ENCODE measurements around the gene AKT3. TPM values are rescaled to one million over a fixed set of nuclear protein-coding genes. Genes with fewer than 3 reads are reported as not detected.

AKT3 gene
- total RNA-seq, 2 experiments from 2014 or later: 33.3 to 34.7 TPM

DNA sequence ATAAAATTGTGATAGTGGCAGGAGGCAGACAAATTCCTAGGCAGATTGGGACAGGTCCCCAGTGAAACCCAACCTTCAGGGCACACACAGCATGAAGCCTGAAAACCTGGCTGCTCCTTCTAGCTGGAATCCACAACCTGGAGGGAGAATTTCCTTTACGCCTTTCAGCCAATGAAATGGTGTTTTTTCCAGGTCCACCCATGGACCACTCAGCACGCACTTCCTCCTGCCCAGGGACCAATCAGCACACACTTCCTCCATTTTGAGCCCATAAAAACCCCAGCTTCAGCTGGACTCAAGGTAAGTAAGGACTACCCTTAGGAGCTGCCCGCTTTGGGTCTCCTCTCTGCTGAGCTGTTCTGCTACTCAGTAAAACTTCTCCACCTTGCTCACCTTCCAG is 120.1 kb downstream of the AKT3 start:
- Mint-ChIP-seq H3K9me3 (peaks cover 3% of the 10 kb centered on the region), H3K4me3 (no peak overlapping the region), H3K27ac (no peak overlapping the region), H3K36me3 (peaks cover 7% of the 10 kb centered on the region), H3K4me1 (ENCODE audit: low read depth) (peaks cover 23% of the 10 kb centered on the region), H3K27me3 (no peaks in the 10 kb centered on the region)
- DNase-seq: no peak
- POLR2A ChIA-PET: no interaction called here
- CTCF ChIA-PET: no interaction called here
- intact Hi-C loops (cut with micrococcal nuclease): loop anchor here (10.0 kb wide), 1 partner anchor 135 kb away; no protein-coding TSS in a partner anchor

DNA sequence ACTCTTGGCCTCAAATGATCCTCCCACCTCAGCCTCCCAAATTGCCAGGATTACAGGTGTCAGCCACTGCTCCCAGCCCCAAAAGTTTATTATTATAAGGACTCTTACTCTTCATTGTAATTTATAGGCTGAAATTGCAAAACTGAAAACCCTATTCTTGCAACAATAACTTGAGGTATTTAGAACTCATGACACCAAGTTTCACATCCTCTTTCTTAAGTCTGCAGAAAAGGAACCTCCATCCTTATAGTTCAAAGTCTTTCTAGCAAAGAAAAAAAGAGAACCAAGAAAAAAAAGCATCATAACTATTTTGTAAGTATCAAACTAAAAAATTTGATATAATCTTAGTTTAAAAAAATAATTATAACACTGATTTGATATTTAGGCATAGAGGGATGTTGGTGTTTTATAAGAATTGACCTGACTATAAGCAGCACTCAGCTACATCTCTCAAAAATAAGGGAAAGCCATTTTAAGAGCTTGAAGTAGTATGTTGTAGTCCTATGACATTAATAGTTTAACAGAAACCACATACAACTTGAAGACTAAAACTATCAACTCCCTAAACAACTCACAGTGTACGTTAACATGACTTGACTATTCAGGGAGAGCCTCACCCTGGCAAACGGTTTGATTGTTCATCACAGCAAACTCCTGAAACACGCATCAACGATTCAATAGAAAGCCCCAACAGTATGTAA is 122.4 kb downstream of the AKT3 start:
- no peak overlapping the region for H3K27ac Mint-ChIP-seq
- intact Hi-C loops (cut with micrococcal nuclease): no loop called here
- H3K27me3 Mint-ChIP-seq: no peaks in the 10 kb centered on the region
- peaks cover 3% of the 10 kb centered on the region for H3K9me3 Mint-ChIP-seq
- H3K4me1 Mint-ChIP-seq (ENCODE audit: low read depth): peaks cover 34% of the 10 kb centered on the region
- ChIA-PET POLR2A (no interaction called here), CTCF (no interaction called here)
- peaks cover 7% of the 10 kb centered on the region for H3K36me3 Mint-ChIP-seq
- H3K4me3 Mint-ChIP-seq: no peak overlapping the region
- no peak for DNase-seq

DNA sequence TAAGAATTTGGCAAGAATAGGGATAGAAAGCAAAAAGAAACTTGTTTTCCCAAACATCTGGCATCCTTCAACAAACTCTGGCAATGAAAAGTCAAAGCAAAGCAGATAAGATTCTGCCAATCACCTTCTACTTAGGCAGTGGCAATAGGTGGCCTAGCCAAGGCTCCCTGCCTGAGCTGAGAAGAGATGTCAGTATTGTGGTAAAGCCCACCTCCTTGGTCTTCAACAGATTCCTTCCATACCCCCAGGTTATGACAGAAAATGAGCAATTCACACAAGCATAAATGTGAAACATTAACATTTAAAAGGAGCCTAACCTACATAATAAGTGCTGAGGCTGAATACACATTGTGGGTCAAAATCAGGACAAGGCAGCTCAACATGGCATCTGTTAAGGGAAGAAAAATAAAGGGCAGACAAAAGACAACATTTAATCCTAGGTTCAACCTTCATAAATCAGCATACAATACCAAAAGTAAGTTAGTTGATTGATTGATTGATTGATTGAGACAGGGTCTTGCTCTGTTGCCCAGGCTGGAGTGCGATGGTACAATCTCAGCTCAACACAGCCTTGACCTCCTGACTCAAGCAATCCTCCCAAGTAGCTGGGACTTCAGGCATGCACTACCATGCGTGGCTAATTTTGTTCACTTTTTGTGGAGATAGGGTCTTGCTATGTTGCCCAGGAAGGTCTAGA is 123.1 kb downstream of the AKT3 start:
- no peak for DNase-seq
- Mint-ChIP-seq H3K4me3 (no peak overlapping the region), H3K4me1 (ENCODE audit: low read depth) (peaks cover 39% of the 10 kb centered on the region), H3K27ac (no peak overlapping the region), H3K27me3 (no peaks in the 10 kb centered on the region), H3K9me3 (peaks cover 3% of the 10 kb centered on the region), H3K36me3 (peaks cover 7% of the 10 kb centered on the region)
- intact Hi-C loops (cut with micrococcal nuclease): no loop called here
- ChIA-PET CTCF (no interaction called here), POLR2A (no interaction called here)

DNA sequence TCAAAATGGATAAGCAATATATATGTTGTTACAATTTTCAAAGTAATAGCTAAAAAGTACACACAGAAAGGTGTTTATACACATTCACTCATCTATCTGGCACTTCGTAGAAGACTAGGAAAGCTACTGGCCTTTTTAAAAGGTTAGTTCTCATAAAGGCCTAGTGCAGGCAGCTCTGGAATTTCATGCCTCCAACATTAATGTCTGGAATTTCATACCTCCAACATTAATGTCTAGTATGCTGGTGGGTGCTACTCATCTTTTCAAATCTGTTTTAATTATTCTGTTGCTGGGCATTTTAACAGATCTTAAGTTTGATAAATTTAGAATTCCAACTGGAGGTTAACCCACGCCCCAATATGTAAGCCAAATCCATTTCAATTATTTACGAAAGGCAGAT is 124.2 kb downstream of the AKT3 start:
- POLR2A ChIA-PET: no interaction called here
- Mint-ChIP-seq H3K9me3 (peaks cover 3% of the 10 kb centered on the region), H3K27me3 (no peaks in the 10 kb centered on the region), H3K4me3 (no peak overlapping the region), H3K36me3 (peaks cover 7% of the 10 kb centered on the region), H3K27ac (no peak overlapping the region), H3K4me1 (ENCODE audit: low read depth) (peaks cover 41% of the 10 kb centered on the region)
- intact Hi-C loops (cut with micrococcal nuclease): no loop called here
- DNase-seq: no peak
- CTCF ChIA-PET: interaction anchor here (1.2 kb wide), 1 partner anchor 14 kb away, joined by 3 read pairs; no protein-coding TSS in a partner anchor

DNA sequence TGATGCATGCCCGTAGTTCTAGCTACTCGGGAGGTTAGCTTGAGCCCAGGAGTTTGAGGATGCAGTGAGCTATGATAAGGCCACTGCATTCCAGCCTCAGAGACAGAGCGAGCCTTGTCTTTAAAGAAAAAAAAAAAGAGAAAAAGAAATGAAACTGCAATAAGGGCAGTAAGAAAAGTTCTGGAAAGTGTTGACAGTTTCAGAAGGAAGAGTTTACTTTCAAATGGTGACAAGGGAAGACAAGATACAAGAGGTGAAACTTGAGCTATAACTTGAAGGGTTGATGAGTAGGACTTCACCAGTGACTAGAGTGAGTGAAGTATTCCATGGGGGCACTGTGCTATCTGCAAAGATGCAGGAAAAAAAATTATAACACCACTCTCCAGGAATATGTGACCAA is 125.0 kb downstream of the AKT3 start:
- POLR2A ChIA-PET: no interaction called here

DNA sequence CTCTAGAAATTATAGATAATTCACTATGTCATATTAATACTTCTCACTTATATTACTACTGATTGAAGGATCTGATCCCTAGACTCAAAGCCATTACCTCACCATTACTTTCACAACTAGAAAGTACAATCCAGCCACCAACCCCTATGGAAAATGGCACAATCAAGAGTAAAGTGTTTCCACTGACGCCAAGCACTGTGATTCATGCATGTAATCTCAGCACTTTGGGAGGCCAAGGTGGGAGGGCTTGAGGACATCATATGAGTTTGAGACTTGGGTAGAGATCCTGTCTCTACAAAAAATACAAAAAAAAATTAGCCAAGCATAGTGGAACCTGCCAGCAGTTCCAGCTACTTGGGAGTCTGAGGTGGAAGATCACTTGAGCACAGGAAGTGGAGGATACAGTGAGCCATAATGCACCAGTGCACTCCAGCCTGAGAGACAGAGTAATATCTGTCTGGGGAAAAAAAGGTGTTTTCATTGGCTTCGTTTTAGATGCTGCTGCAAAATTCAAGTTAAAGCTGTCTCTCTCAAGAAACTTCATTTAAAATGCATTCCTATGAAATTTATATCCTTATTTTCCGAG is 126.5 kb downstream of the AKT3 start:
- H3K27ac Mint-ChIP-seq: no peak overlapping the region
- H3K4me1 Mint-ChIP-seq (ENCODE audit: low read depth): peaks cover 41% of the 10 kb centered on the region
- CTCF ChIA-PET: no interaction called here
- no peaks in the 10 kb centered on the region for H3K27me3 Mint-ChIP-seq
- H3K9me3 Mint-ChIP-seq: no peaks in the 10 kb centered on the region
- no peak overlapping the region for H3K4me3 Mint-ChIP-seq
- intact Hi-C loops (cut with micrococcal nuclease): no loop called here
- peaks cover 5% of the 10 kb centered on the region for H3K36me3 Mint-ChIP-seq
- POLR2A ChIA-PET: no interaction called here
- peak; percentile 20 for DNase-seq

More for the DNA sequence above, 125.0 kb downstream of the AKT3 start:
- H3K27me3 Mint-ChIP-seq: no peaks in the 10 kb centered on the region
- intact Hi-C loops (cut with micrococcal nuclease): no loop called here
- CTCF ChIA-PET: interaction anchor here (1.0 to 1.4 kb wide), 3 partner anchors 13 to 27 kb away, joined by 3 read pairs; no protein-coding TSS in a partner anchor
- DNase-seq: no peak
- peaks cover 43% of the 10 kb centered on the region for H3K4me1 Mint-ChIP-seq (ENCODE audit: low read depth)
- H3K36me3 Mint-ChIP-seq: peaks cover 4% of the 10 kb centered on the region
- H3K27ac Mint-ChIP-seq: no peak overlapping the region
- H3K9me3 Mint-ChIP-seq: peaks cover under 1% of the 10 kb centered on the region
- H3K4me3 Mint-ChIP-seq: no peak overlapping the region

DNA sequence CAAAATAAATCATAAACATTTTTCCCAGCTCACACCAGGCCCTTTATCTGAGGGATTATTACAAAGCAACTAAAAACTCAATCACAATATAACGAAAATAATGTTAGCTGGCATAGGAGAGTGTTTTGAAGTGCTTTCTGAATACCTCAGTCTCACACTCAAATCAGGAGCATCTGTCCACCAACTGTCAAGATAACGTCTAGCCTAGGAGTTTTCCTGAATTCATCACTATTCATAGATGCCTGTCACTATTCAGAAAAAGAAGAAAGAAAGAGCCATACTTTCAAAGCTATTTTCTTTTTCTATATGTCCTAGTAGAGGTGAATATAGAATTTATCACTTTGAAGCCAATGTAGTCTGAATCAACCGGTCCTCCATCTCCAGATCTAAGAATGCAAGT is 127.0 kb downstream of the AKT3 start:
- Mint-ChIP-seq H3K4me1 (ENCODE audit: low read depth) (peaks cover 40% of the 10 kb centered on the region), H3K9me3 (no peaks in the 10 kb centered on the region), H3K36me3 (peaks cover 5% of the 10 kb centered on the region), H3K4me3 (no peak overlapping the region), H3K27ac (no peak overlapping the region), H3K27me3 (no peaks in the 10 kb centered on the region)
- POLR2A ChIA-PET: no interaction called here
- CTCF ChIA-PET: no interaction called here
- no peak for DNase-seq
- intact Hi-C loops (cut with micrococcal nuclease): no loop called here

DNA sequence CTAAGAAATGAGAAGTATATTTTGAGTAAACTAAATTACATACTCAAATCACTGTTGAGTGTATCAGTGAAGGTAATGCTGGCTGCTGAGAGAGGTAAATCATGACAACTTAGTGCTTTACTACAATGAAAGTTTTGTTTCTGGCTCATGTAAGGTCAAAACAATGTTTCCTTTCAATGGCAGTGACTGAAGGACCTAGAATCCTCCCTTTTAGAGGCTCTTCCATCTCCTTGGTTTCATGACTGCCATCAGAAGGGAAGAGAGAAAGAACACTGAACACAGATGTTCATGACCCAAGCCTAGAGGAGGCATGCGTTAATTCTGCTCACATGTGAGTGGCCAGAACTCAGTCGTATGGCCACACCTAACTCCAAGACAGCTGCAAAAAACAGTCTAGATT is 130.6 kb downstream of the AKT3 start:
- ChIA-PET POLR2A (no interaction called here), CTCF (no interaction called here)
- no peak for DNase-seq
- peaks cover 5% of the 10 kb centered on the region for H3K36me3 Mint-ChIP-seq
- peaks cover 36% of the 10 kb centered on the region for H3K4me1 Mint-ChIP-seq (ENCODE audit: low read depth)
- H3K4me3 Mint-ChIP-seq: no peak overlapping the region
- no peaks in the 10 kb centered on the region for H3K9me3 Mint-ChIP-seq
- intact Hi-C loops (cut with micrococcal nuclease): loop anchor here (10.0 kb wide), 1 partner anchor 225 kb away; no protein-coding TSS in a partner anchor
- no peaks in the 10 kb centered on the region for H3K27me3 Mint-ChIP-seq
- no peak overlapping the region for H3K27ac Mint-ChIP-seq

DNA sequence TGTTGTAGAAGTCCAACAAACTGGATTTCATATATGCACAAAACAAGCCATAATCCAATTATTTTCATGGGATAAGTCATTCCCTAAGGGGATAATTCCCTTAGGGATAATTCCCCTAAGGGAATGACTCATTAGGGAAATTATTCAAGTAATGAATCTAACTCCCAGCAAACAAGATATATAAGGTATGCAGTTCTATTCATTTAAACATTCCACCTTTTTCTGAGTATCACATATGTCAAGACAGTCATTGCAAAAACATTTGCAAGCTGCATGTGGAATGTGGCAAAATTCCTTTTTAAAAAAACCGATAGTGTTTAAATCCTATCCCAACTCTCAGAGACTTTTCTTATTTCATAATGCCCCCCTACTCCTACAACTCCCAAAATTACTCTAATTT is 131.2 kb downstream of the AKT3 start:
- intact Hi-C loops (cut with micrococcal nuclease): loop anchor here (10.0 kb wide), 1 partner anchor 226 kb away; no protein-coding TSS in a partner anchor
- H3K4me1 Mint-ChIP-seq (ENCODE audit: low read depth): peaks cover 36% of the 10 kb centered on the region
- DNase-seq: no peak
- H3K4me3 Mint-ChIP-seq: no peak overlapping the region
- ChIA-PET POLR2A (no interaction called here), CTCF (interaction anchor here (0.8 to 2.0 kb wide), 2 partner anchors 12 to 375 kb away, joined by 3 to 4 read pairs; no protein-coding TSS in a partner anchor)
- H3K27me3 Mint-ChIP-seq: no peaks in the 10 kb centered on the region
- H3K27ac Mint-ChIP-seq: no peak overlapping the region
- H3K36me3 Mint-ChIP-seq: peaks cover 5% of the 10 kb centered on the region
- H3K9me3 Mint-ChIP-seq: no peaks in the 10 kb centered on the region

DNA sequence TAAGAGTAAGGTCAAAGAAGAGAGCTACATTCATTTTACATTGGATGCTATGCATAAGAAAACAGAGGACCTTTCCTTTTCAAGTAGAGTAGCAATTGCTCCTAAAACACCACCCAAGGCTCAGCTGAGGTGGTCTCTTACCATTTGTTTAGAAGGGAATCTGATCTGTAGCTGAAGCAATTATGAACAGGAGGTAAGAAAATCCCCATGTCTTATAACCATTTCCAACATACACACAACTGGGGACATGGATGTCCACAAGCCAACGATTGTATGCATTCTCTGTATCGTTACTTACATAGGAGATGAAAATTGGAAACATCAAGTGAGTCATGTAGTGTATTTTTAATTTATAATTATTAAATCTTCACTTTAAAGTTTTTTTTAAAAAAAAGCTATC is 132.0 kb downstream of the AKT3 start:
- peaks cover 28% of the 10 kb centered on the region for H3K4me1 Mint-ChIP-seq (ENCODE audit: low read depth)
- intact Hi-C loops (cut with micrococcal nuclease): loop anchor here (10.0 kb wide), 1 partner anchor 227 kb away; no protein-coding TSS in a partner anchor
- H3K27ac Mint-ChIP-seq: no peak overlapping the region
- POLR2A ChIA-PET: no interaction called here
- no peaks in the 10 kb centered on the region for H3K27me3 Mint-ChIP-seq
- no peaks in the 10 kb centered on the region for H3K9me3 Mint-ChIP-seq
- H3K4me3 Mint-ChIP-seq: no peak overlapping the region
- no peak for DNase-seq
- CTCF ChIA-PET: interaction anchor here (0.8 to 2.0 kb wide), 2 partner anchors 13 to 374 kb away, joined by 3 to 4 read pairs; no protein-coding TSS in a partner anchor
- H3K36me3 Mint-ChIP-seq: peaks cover 2% of the 10 kb centered on the region

DNA sequence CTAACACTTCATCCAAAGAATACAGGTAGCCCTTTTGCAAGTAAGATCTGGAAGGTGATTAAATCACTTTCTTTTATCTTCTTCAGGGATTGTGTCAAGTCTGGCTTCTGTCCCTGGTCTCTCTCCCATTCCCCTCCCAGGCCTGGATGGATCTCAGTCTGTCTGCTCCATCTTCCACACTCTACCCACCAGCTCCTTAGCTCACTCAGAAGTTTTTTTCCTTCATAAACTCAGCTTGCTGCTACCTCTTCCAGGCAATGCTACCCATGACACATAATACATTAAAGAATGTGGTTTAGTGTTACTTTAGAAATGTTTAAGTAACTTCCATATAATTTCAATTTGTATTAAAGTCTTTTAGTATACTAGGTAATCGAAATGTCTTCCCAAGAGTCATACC is 133.1 kb downstream of the AKT3 start:
- Mint-ChIP-seq H3K36me3 (peaks cover 2% of the 10 kb centered on the region), H3K4me3 (no peak overlapping the region), H3K27me3 (no peaks in the 10 kb centered on the region), H3K9me3 (no peaks in the 10 kb centered on the region), H3K4me1 (ENCODE audit: low read depth) (peaks cover 27% of the 10 kb centered on the region), H3K27ac (no peak overlapping the region)
- ChIA-PET CTCF (interaction anchor here (2.0 kb wide), 1 partner anchor 373 kb away, joined by 4 read pairs; no protein-coding TSS in a partner anchor), POLR2A (no interaction called here)
- no peak for DNase-seq
- intact Hi-C loops (cut with micrococcal nuclease): loop anchor here (10.0 kb wide), 1 partner anchor 228 kb away; no protein-coding TSS in a partner anchor

DNA sequence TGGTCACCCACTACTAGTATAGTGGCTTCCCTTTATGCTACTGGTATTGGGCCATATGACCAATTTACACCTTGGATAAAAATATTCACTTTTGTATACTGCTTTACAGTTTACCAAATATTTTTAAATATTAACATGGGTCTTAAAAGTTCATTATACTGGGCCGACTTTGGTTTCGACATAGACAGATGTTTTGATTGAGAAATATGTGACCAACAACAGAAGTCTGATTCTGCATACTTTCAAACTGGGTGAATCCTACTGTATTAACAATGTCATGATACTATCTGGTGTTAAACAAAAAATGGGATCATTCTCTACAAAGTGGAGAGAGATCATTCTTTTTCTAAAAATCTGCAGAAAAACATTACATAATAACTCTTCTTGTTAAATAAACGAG is 134.8 kb downstream of the AKT3 start:
- H3K4me3 Mint-ChIP-seq: no peak overlapping the region
- intact Hi-C loops (cut with micrococcal nuclease): loop anchor here (10.0 kb wide), 1 partner anchor 230 kb away; no protein-coding TSS in a partner anchor
- no peaks in the 10 kb centered on the region for H3K27me3 Mint-ChIP-seq
- H3K9me3 Mint-ChIP-seq: no peaks in the 10 kb centered on the region
- no peak overlapping the region for H3K27ac Mint-ChIP-seq
- POLR2A ChIA-PET: no interaction called here
- CTCF ChIA-PET: no interaction called here
- H3K4me1 Mint-ChIP-seq (ENCODE audit: low read depth): peaks cover 31% of the 10 kb centered on the region
- DNase-seq: no peak
- peaks cover 2% of the 10 kb centered on the region for H3K36me3 Mint-ChIP-seq
